ENCODE data around the gene INSRR. TPM values are rescaled to one million over a fixed set of nuclear protein-coding genes. Genes with fewer than 3 reads are reported as not detected.

Gene INSRR
- total and polyA plus RNA-seq, 9 of the 15 experiments (the other 6 are each of a cell fraction or from before 2014, with no cell fraction given) = 0.03 to 0.18 (median 0.06) TPM; not detected in 3

DNA sequence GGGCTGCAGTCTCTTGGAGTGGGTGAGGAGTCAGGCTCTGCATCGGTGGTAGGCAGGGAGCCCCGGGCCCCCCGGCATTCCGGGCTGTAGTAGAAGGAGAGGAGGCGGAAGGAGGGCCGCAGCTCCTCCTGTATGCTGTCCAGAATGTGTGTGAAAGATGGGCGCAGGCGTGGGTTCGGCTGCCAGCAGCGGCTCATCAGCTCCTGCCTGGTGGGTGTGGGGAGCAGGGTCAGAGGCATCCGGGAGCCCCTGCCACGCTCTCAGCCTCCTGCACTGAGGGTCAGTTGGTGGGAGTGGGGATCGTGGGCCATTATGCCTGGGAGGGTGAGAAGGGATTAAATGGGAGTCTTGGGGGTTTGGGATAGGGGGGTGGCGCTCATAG is 18.0 kb downstream of the INSRR start:
- WGBS (ENCODE audit: insufficient coverage, low coverage, missing lambda C conversion rate) = 21% methylated on average over 12 of the region's 14 CpGs
- H3K36me3 ChIP-seq (ENCODE audit: control insufficient read depth, insufficient read depth, low read length) = no peaks in the 10 kb centered on the region
- ChIA-PET CTCF (ENCODE audit: low intra/inter-chr PET ratio) (interaction anchor here (0.7 kb wide), 1 partner anchor 31 kb away, joined by 3 read pairs; no protein-coding TSS in a partner anchor), POLR2A (interaction anchor here (0.6 to 1.0 kb wide), 4 partner anchors 15 to 118 kb away, joined by 3 read pairs; no protein-coding TSS in a partner anchor)
- H3K9me3 ChIP-seq (replicated peaks; ENCODE audit: control insufficient read depth, insufficient read depth, low read depth, low read length) = no peaks in the 10 kb centered on the region
- H4K20me1 ChIP-seq (replicated peaks; ENCODE audit: control insufficient read depth, insufficient read depth, low read length) = no peaks in the 10 kb centered on the region
- H3K27me3 ChIP-seq (ENCODE audit: control insufficient read depth in 2 of 2, insufficient read depth in 2 of 2, low read length in 2 of 2) = no peaks in the 10 kb centered on the region
- TF ChIP-seq DACH1 (IDR thresholded peaks at IDR 0.05; ENCODE audit: partially characterized antibody) (no peak), ZBTB7A (IDR thresholded peaks at IDR 0.05; ENCODE audit: borderline replicate concordance, control insufficient read depth, low read depth, low read length) (0 out of 2 replicates have a peak, but pooled peaks have one; percentile 5)
- TF ChIP-seq, protein P1, sequence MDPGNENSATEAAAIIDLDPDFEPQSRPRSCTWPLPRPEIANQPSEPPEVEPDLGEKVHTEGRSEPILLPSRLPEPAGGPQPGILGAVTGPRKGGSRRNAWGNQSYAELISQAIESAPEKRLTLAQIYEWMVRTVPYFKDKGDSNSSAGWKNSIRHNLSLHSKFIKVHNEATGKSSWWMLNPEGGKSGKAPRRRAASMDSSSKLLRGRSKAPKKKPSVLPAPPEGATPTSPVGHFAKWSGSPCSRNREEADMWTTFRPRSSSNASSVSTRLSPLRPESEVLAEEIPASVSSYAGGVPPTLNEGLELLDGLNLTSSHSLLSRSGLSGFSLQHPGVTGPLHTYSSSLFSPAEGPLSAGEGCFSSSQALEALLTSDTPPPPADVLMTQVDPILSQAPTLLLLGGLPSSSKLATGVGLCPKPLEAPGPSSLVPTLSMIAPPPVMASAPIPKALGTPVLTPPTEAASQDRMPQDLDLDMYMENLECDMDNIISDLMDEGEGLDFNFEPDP (CRISPR knock-in tag; IDR thresholded peaks at IDR 0.05) = no peak
- FAIRE-seq = no peak
- no peak for ATAC-seq
- in situ Hi-C loops (cut with MboI) = no loop called here
- H3K27ac ChIP-seq (ENCODE audit: extremely low read depth, low read depth, low read length) = no peak overlapping the region
- no peaks in the 10 kb centered on the region for H3K9me1 ChIP-seq (ENCODE audit: control insufficient read depth, insufficient read depth, low read length)
- no TSS peak for BruUV-seq (replicated peaks)
- no peak overlapping the region for H2AFZ ChIP-seq (ENCODE audit: low read depth, low read length)
- no peak for DNase-seq (ENCODE audit: extremely low read depth in 1 of 4, low spot score in 3 of 4)
- no peaks in the 10 kb centered on the region for H3K79me2 ChIP-seq (ENCODE audit: control insufficient read depth, insufficient read depth, low read length)
- H3K4me1 ChIP-seq (replicated peaks in 1 of 2; ENCODE audit: control insufficient read depth in 2 of 2, insufficient read depth in 2 of 2, low read length in 2 of 2) = peaks cover 6 to 21% of the 10 kb centered on the region in 2 experiments; a peak in 4 of 5 replicates
- intact Hi-C loops (cut with micrococcal nuclease) = no loop called here
- H3K4me3 ChIP-seq = no peak overlapping the region
- H3K9ac ChIP-seq (ENCODE audit: insufficient read depth in 1 of 2, low read depth in 2 of 2, low read length in 2 of 2) = no peak overlapping the region; a peak in 1 of 4 replicates
- no peak overlapping the region for H3K4me2 ChIP-seq (ENCODE audit: insufficient read depth, low read length)

Data from K562 (cell line).